ENCODE data around the gene ZNRF3.

ZNRF3 gene

GRCh38 chr22:28981818-28982499 is 98.6 kb downstream of the ZNRF3 start:
- Histone ChIP-seq H3K4me3 (ENCODE audit: low read depth, low read length) (no peak overlapping the region), H3K9me3 (ENCODE audit: control insufficient read depth, insufficient read depth, low read depth, low read length) (no peaks in the 10 kb centered on the region), H3K36me3 (ENCODE audit: control insufficient read depth in 2 of 2, insufficient read depth in 1 of 2, low read length in 2 of 2) (no peaks in the 10 kb centered on the region), H3K27ac (ENCODE audit: extremely low read depth, low read depth, low read length) (no peak overlapping the region), H3K4me1 (ENCODE audit: control insufficient read depth, insufficient read depth, low read length) (peaks cover 32% of the 10 kb centered on the region)
- no peak for TF ChIP-seq YY1 (tag by site-specific recombination; IDR thresholded peaks at IDR 0.05)
- TF ChIP-seq ZNF24 (tag by site-specific recombination; IDR thresholded peaks at IDR 0.05): no peak
- no peak for TF ChIP-seq ZNF37A (tag by site-specific recombination; IDR thresholded peaks at IDR 0.05)
- TF ChIP-seq SCRT2 (tag by site-specific recombination; IDR thresholded peaks at IDR 0.05): no peak
- TF ChIP-seq REPIN1 (tag by site-specific recombination; IDR thresholded peaks at IDR 0.05; ENCODE audit: low read depth): no peak
- TF ChIP-seq ZNF239 (tag by site-specific recombination; IDR thresholded peaks at IDR 0.05): no peak
- TF ChIP-seq ZNF292 (tag by site-specific recombination; IDR thresholded peaks at IDR 0.05; ENCODE audit: borderline replicate concordance, low read depth): no peak
- no peak for TF ChIP-seq ZBTB7A (tag by site-specific recombination; IDR thresholded peaks at IDR 0.05; ENCODE audit: low read depth)
- TF ChIP-seq ZNF76 (tag by site-specific recombination; IDR thresholded peaks at IDR 0.05; ENCODE audit: borderline replicate concordance, low read depth): no peak
- POLR2A ChIA-PET: interaction anchor here (0.8 kb wide), 1 partner anchor 59 kb away, joined by 10 read pairs; no protein-coding TSS in a partner anchor
- CTCF ChIA-PET: no interaction called here

GRCh38 chr22:28983190-28983589 is 99.8 kb downstream of the ZNRF3 start:
- H3K4me1 ChIP-seq (ENCODE audit: control insufficient read depth, insufficient read depth, low read length): peaks cover 25% of the 10 kb centered on the region
- H3K36me3 ChIP-seq (ENCODE audit: control insufficient read depth in 2 of 2, insufficient read depth in 1 of 2, low read length in 2 of 2): peaks cover 4 to 12% of the 10 kb centered on the region in 2 experiments; a peak in 1 of 3 replicates
- ChIA-PET CTCF (no interaction called here), POLR2A (no interaction called here)
- peak overlapping the region; percentile 53 for H3K27ac ChIP-seq (ENCODE audit: extremely low read depth, low read depth, low read length)
- H3K4me3 ChIP-seq (ENCODE audit: low read depth, low read length): no peak overlapping the region
- H3K9me3 ChIP-seq (ENCODE audit: control insufficient read depth, insufficient read depth, low read depth, low read length): no peaks in the 10 kb centered on the region
- TF ChIP-seq ZNF223 (tag by site-specific recombination; IDR thresholded peaks at IDR 0.05) (no peak), ZFHX2 (tag by site-specific recombination; conservative IDR thresholded peaks at IDR 0.05) (no peak), HOXA7 (CRISPR knock-in tag; IDR thresholded peaks at IDR 0.05; ENCODE audit: borderline replicate concordance) (no peak), ZSCAN18 (tag by site-specific recombination; IDR thresholded peaks at IDR 0.05) (no peak), ZBTB48 (tag by site-specific recombination; IDR thresholded peaks at IDR 0.05) (peak; percentile 27; the same call in 1 of the 2 replicates), ZBTB49 (tag by site-specific recombination; IDR thresholded peaks at IDR 0.05; ENCODE audit: low read depth) (no peak), ZNF777 (tag by site-specific recombination; IDR thresholded peaks at IDR 0.05; ENCODE audit: borderline replicate concordance) (no peak), ZNF366 (tag by site-specific recombination; conservative IDR thresholded peaks at IDR 0.05) (0 out of 2 replicates have a peak, but pooled peaks have one; percentile 20), ZNF580 (tag by site-specific recombination; IDR thresholded peaks at IDR 0.05) (no peak), ZNF501 (tag by site-specific recombination; IDR thresholded peaks at IDR 0.05) (no peak), MEIS1 (CRISPR knock-in tag; IDR thresholded peaks at IDR 0.05; ENCODE audit: borderline replicate concordance) (no peak), ZNF560 (tag by site-specific recombination; IDR thresholded peaks at IDR 0.05; ENCODE audit: borderline replicate concordance) (no peak), ZNF266 (tag by site-specific recombination; IDR thresholded peaks at IDR 0.05; ENCODE audit: low read depth) (no peak), ZNF24 (tag by site-specific recombination; IDR thresholded peaks at IDR 0.05) (peak; percentile 56; the same call in 1 of the 2 replicates), AEBP2 (tag by site-specific recombination; IDR thresholded peaks at IDR 0.05; ENCODE audit: borderline replicate concordance) (no peak), ZNF280C (tag by site-specific recombination; IDR thresholded peaks at IDR 0.05) (no peak), ZNF660 (tag by site-specific recombination; IDR thresholded peaks at IDR 0.05) (0 out of 2 replicates have a peak, but pooled peaks have one; percentile 21), RBAK (tag by site-specific recombination; IDR thresholded peaks at IDR 0.05) (no peak), ZBTB20 (tag by site-specific recombination; IDR thresholded peaks at IDR 0.05) (no peak), ZNF510 (tag by site-specific recombination; IDR thresholded peaks at IDR 0.05; ENCODE audit: insufficient replicate concordance) (no peak)
